Measurements from ENCODE around the gene STK10. TPM values are rescaled to one million over a fixed set of nuclear protein-coding genes. Genes with fewer than 3 reads are reported as not detected.

Gene STK10
- total RNA-seq, 1 donor from 2014 or later: 66.2 TPM

DNA sequence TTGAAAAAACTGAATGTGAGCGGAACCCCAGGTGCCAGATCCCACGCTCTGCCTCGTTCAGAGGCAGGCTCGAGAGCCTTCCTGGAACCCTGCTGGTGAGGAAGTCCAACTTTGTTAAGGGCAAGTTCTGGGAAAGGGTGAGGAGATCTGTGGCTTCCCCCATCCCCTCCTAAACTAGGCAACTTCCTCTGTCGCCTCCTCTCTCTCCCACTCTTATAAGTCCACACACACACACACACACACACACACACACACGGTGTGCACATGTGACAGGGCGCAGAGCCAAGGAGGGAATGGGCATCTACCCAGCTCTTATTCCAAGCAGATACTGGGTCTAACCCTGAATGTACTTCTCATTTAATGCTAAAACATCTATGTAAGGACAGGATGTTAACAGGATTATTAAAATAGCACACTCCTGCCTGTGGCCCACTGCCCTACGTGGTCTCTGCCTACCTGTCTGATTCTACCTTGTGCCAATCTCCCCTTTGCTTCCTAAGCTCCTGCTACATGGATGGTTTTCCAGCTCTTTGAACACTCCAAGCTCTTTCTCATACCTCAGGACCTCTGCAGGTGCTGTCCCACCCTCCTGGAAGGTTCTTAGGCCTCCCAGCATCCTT, 109.2 kb downstream of the STK10 start:
- no peak for DNase-seq (ENCODE audit: extremely low spot score, unreplicated experiment)
- Mint-ChIP-seq H3K36me3 (ENCODE audit: unreplicated experiment) (peaks cover 35% of the 10 kb centered on the region), H3K27me3 (ENCODE audit: unreplicated experiment) (no peaks in the 10 kb centered on the region), H3K4me3 (ENCODE audit: unreplicated experiment) (no peak overlapping the region), H3K27ac (ENCODE audit: unreplicated experiment) (peak overlapping the region; percentile 71), H3K9me3 (ENCODE audit: unreplicated experiment) (no peaks in the 10 kb centered on the region), H3K4me1 (ENCODE audit: unreplicated experiment) (peaks cover 45% of the 10 kb centered on the region)
- TF ChIP-seq, protein P1, sequence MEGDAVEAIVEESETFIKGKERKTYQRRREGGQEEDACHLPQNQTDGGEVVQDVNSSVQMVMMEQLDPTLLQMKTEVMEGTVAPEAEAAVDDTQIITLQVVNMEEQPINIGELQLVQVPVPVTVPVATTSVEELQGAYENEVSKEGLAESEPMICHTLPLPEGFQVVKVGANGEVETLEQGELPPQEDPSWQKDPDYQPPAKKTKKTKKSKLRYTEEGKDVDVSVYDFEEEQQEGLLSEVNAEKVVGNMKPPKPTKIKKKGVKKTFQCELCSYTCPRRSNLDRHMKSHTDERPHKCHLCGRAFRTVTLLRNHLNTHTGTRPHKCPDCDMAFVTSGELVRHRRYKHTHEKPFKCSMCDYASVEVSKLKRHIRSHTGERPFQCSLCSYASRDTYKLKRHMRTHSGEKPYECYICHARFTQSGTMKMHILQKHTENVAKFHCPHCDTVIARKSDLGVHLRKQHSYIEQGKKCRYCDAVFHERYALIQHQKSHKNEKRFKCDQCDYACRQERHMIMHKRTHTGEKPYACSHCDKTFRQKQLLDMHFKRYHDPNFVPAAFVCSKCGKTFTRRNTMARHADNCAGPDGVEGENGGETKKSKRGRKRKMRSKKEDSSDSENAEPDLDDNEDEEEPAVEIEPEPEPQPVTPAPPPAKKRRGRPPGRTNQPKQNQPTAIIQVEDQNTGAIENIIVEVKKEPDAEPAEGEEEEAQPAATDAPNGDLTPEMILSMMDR (IDR thresholded peaks at IDR 0.05): no peak

DNA sequence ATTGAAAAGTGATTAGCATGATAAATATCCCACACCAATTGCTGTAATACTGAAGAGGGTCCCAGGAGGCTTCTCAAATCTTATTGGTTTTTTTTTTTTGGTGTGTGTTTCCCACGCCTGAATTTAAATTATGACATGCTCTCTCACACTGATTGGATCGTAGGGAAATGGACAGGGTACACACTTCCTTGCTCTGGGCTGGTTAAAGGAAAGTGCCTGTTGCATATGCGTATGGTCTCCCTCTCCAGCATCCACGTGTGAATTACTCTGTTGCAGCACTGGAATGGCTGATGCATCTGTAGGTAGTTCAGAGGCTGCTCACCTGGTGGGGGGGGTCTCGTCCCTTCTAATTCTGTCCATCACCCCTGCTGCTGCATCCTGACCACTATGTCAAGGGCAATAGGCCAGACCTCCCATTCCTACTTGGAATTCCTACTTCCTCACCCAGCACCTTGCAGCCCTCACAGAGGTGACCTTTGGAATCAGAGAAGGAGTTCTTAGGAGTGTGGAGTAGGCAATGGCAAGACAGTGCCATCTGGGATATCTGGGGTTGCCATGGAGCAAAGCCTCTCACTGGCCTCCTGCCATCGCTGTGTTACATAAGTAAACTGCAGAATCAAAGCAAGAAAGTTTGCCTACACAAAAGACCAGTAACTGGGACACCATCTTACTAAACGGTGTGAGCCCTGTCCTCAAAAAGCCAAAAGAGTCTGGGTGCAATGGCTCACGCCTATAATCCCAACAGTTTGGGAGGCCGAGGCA, 110.2 kb downstream of the STK10 start:
- H3K9me3 Mint-ChIP-seq (ENCODE audit: unreplicated experiment): no peaks in the 10 kb centered on the region
- peaks cover 45% of the 10 kb centered on the region for H3K4me1 Mint-ChIP-seq (ENCODE audit: unreplicated experiment)

DNA sequence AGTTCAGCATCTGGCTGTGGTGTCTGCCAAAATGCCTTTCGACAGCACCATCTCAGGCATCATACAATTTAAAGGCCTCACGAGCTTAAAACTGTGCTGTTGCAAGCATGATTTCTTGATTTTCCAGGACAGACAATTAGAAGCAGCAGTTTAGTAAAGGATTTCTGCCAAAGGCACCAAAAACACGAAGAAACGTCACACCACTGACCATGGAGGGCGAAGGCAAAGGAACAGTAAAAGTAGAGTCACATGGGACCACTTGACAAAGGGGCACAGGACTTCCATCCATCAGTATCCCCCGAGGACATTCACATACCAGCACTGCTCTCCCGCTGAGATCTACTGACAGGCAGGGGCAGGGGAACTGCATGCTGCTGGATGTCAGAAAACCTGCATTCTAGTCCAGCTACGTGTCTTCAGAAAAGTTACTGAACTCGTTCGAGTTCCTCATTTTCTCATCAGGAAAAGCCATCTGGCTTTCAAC, 111.2 kb downstream of the STK10 start:
- Mint-ChIP-seq H3K9me3 (ENCODE audit: unreplicated experiment) (no peaks in the 10 kb centered on the region), H3K4me1 (ENCODE audit: unreplicated experiment) (peaks cover 45% of the 10 kb centered on the region), H3K36me3 (ENCODE audit: unreplicated experiment) (peaks cover 27% of the 10 kb centered on the region), H3K4me3 (ENCODE audit: unreplicated experiment) (peak overlapping the region; percentile 47), H3K27ac (ENCODE audit: unreplicated experiment) (peak overlapping the region; percentile 83), H3K27me3 (ENCODE audit: unreplicated experiment) (no peaks in the 10 kb centered on the region)
- TF ChIP-seq, protein P1 (IDR thresholded peaks at IDR 0.05): no peak
- DNase-seq (ENCODE audit: extremely low spot score, unreplicated experiment): no peak

More for the DNA sequence above, 110.2 kb downstream of the STK10 start:
- peaks cover 32% of the 10 kb centered on the region for H3K36me3 Mint-ChIP-seq (ENCODE audit: unreplicated experiment)
- peak overlapping the region; percentile 71 for H3K27ac Mint-ChIP-seq (ENCODE audit: unreplicated experiment)
- DNase-seq (ENCODE audit: extremely low spot score, unreplicated experiment): no peak
- no peak overlapping the region for H3K4me3 Mint-ChIP-seq (ENCODE audit: unreplicated experiment)
- TF ChIP-seq, protein P1 (IDR thresholded peaks at IDR 0.05): no peak
- H3K27me3 Mint-ChIP-seq (ENCODE audit: unreplicated experiment): no peaks in the 10 kb centered on the region

DNA sequence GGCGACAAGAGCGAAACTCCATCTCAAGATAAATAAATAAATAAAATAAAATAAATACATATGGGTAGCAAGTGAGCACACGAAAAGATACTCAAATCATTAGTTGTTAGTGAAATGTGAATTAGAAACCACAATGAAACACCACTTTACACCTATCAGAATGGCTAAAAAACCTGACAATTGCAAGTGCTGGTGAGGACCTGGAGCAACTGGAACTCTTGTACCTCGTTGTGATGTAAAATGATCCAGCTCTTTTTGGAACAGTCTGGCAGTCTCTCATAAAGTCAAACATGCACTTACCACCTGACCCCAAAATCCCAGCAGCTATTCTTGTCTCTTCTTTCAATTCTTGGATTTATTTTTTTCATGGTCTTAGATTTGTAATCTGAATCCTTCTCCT, 112.4 kb downstream of the STK10 start:
- Mint-ChIP-seq H3K4me1 (ENCODE audit: unreplicated experiment) (peaks cover 45% of the 10 kb centered on the region), H3K27ac (ENCODE audit: unreplicated experiment) (no peak overlapping the region), H3K9me3 (ENCODE audit: unreplicated experiment) (no peaks in the 10 kb centered on the region), H3K4me3 (ENCODE audit: unreplicated experiment) (no peak overlapping the region), H3K27me3 (ENCODE audit: unreplicated experiment) (no peaks in the 10 kb centered on the region), H3K36me3 (ENCODE audit: unreplicated experiment) (peaks cover 31% of the 10 kb centered on the region)
- TF ChIP-seq, protein P1 (IDR thresholded peaks at IDR 0.05): no peak
- no peak for DNase-seq (ENCODE audit: extremely low spot score, unreplicated experiment)

DNA sequence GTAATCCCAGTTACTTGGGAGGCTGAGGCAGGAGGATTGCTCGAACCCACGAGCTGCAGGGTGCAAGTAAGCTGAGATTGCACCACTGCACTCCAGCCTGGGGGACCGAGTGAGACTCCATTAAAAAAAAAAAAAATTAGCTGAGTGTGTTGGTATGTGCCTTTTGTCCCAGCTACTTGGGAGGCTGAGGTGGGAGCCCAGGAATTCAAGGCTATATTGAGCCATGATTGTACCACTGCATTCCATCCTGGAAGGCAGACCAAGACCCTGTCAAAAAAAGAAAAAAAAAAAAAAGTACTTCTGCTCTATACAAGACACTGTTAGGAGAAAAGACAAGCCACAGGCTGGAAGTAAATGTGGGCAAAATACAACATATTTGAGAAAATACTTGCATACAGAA, 113.1 kb downstream of the STK10 start:
- Mint-ChIP-seq H3K27me3 (ENCODE audit: unreplicated experiment) (no peaks in the 10 kb centered on the region), H3K4me1 (ENCODE audit: unreplicated experiment) (peaks cover 39% of the 10 kb centered on the region), H3K9me3 (ENCODE audit: unreplicated experiment) (no peaks in the 10 kb centered on the region), H3K27ac (ENCODE audit: unreplicated experiment) (no peak overlapping the region), H3K36me3 (ENCODE audit: unreplicated experiment) (peaks cover 27% of the 10 kb centered on the region), H3K4me3 (ENCODE audit: unreplicated experiment) (peak overlapping the region; percentile 14)
- TF ChIP-seq, protein P1 (IDR thresholded peaks at IDR 0.05): no peak
- no peak for DNase-seq (ENCODE audit: extremely low spot score, unreplicated experiment)
